GM12873 (cell line): ENCODE measurements around the gene SCUBE1.

Source experiments
- TF ChIP-seq, protein P1 (sequence below): IDR thresholded peaks from 2 replicates; pipeline ENCODE4 v1.5.1; 2012; ENCODE audit warnings: low read depth, mild to moderate bottlenecking, moderate library complexity, low read length, control low read depth; ENCODE audit not compliant: insufficient read depth; ENCODE audit errors: missing control alignments

The SCUBE1 gene

GRCh38 chr22:43300891-43301676 lies 42.1 kb downstream of the SCUBE1 start:
- TF ChIP-seq, protein P1, sequence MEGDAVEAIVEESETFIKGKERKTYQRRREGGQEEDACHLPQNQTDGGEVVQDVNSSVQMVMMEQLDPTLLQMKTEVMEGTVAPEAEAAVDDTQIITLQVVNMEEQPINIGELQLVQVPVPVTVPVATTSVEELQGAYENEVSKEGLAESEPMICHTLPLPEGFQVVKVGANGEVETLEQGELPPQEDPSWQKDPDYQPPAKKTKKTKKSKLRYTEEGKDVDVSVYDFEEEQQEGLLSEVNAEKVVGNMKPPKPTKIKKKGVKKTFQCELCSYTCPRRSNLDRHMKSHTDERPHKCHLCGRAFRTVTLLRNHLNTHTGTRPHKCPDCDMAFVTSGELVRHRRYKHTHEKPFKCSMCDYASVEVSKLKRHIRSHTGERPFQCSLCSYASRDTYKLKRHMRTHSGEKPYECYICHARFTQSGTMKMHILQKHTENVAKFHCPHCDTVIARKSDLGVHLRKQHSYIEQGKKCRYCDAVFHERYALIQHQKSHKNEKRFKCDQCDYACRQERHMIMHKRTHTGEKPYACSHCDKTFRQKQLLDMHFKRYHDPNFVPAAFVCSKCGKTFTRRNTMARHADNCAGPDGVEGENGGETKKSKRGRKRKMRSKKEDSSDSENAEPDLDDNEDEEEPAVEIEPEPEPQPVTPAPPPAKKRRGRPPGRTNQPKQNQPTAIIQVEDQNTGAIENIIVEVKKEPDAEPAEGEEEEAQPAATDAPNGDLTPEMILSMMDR: no peak

- TF ChIP-seq, protein P1: no peak
Measured at GRCh38 chr22:43299736-43300135, 43.4 kb downstream of the SCUBE1 start.

DNA sequence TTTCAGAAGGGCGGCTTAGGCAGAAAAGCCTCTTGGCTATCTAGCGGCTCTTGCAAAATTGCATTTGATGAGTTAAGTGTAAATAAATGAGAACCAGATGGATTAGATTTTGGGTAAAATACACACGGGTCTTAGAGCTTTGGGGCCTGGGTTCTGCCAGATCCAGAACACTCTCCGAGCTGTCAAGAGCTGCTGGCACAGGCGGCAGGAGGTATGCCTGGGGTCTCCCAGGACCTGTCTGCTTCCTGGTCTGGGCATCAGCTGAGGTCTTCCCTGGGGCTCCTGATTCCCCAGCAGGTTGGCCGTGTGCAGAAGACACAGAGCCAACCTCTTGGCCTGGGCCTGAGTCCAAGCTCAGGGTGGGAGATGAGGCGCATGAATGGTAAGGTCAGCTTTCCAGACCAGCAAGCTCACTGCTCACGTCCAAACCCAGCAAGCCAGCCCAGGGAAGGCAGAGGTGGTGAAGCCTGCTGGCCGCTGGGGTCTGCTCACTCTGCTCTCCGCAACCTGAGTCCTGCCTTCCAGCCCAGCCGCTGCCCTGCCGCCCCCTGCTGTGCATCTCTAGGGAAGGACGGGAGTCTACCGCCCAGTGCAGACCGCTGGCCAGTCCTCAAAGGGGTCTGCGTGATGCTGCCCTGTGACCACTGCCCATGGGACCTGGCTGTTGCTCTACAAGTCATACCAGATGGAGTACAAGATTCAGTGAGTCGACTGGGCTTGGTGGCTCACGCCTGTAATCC lies 44.9 kb downstream of the SCUBE1 start:
- TF ChIP-seq, protein P1: no peak

GRCh38 chr22:43297270-43298061 lies 45.7 kb downstream of the SCUBE1 start:
- TF ChIP-seq, protein P1: no peak

GRCh38 chr22:43296276-43296902 lies 46.8 kb downstream of the SCUBE1 start:
- TF ChIP-seq, protein P1: no peak

GRCh38 chr22:43295660-43296059 lies 47.5 kb downstream of the SCUBE1 start:
- TF ChIP-seq, protein P1: no peak
